Measurements from ENCODE around the gene KRTAP10-5. TPM values are rescaled to one million over a fixed set of nuclear protein-coding genes. Genes with fewer than 3 reads are reported as not detected.
A peak's percentile ranks its signal among the peaks of the same experiment; 100 is the strongest.

KRTAP10-5 gene
- total and polyA plus RNA-seq, 9 of the 15 experiments (the other 6 are each of a cell fraction or from before 2014, with no cell fraction given) = not detected

DNA sequence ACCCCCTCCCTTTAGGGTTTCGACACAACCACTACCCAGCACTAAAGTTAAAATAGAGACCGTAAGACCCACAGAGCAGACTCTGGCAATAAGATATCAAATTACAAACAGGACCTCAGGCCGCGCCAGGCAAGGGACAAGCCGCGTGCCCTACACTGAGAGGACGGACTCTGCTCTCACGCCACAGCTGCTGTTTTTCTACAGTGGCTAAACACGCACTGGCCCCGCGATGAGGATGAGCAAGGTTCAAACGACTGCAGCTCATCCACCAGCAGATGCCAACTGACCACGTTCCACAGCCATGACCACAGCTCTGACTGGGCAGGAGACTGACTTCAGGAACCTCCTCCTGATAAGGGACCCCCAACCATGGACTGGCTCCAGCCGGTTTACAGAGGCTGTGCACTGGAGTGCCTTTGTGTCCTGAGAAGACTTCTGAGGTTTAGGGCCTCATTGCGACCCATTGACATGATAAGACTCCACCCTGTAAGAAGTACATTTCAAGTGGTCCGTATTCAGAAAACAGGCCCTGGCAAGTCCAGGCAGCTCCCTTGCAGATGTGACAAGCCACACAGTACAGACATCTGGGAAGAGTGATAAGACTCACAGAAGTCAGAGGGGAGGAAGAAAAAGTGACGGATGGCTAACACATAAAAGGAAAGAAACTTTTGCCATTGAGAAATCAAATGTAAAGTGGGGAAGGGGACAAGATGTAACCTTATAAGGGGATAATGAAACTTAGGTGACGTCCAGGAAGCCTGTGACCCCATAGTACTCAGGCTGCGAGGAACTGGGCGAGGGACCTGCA, 13.4 kb upstream of the KRTAP10-5 start (continued):
- TF ChIP-seq, protein P1, sequence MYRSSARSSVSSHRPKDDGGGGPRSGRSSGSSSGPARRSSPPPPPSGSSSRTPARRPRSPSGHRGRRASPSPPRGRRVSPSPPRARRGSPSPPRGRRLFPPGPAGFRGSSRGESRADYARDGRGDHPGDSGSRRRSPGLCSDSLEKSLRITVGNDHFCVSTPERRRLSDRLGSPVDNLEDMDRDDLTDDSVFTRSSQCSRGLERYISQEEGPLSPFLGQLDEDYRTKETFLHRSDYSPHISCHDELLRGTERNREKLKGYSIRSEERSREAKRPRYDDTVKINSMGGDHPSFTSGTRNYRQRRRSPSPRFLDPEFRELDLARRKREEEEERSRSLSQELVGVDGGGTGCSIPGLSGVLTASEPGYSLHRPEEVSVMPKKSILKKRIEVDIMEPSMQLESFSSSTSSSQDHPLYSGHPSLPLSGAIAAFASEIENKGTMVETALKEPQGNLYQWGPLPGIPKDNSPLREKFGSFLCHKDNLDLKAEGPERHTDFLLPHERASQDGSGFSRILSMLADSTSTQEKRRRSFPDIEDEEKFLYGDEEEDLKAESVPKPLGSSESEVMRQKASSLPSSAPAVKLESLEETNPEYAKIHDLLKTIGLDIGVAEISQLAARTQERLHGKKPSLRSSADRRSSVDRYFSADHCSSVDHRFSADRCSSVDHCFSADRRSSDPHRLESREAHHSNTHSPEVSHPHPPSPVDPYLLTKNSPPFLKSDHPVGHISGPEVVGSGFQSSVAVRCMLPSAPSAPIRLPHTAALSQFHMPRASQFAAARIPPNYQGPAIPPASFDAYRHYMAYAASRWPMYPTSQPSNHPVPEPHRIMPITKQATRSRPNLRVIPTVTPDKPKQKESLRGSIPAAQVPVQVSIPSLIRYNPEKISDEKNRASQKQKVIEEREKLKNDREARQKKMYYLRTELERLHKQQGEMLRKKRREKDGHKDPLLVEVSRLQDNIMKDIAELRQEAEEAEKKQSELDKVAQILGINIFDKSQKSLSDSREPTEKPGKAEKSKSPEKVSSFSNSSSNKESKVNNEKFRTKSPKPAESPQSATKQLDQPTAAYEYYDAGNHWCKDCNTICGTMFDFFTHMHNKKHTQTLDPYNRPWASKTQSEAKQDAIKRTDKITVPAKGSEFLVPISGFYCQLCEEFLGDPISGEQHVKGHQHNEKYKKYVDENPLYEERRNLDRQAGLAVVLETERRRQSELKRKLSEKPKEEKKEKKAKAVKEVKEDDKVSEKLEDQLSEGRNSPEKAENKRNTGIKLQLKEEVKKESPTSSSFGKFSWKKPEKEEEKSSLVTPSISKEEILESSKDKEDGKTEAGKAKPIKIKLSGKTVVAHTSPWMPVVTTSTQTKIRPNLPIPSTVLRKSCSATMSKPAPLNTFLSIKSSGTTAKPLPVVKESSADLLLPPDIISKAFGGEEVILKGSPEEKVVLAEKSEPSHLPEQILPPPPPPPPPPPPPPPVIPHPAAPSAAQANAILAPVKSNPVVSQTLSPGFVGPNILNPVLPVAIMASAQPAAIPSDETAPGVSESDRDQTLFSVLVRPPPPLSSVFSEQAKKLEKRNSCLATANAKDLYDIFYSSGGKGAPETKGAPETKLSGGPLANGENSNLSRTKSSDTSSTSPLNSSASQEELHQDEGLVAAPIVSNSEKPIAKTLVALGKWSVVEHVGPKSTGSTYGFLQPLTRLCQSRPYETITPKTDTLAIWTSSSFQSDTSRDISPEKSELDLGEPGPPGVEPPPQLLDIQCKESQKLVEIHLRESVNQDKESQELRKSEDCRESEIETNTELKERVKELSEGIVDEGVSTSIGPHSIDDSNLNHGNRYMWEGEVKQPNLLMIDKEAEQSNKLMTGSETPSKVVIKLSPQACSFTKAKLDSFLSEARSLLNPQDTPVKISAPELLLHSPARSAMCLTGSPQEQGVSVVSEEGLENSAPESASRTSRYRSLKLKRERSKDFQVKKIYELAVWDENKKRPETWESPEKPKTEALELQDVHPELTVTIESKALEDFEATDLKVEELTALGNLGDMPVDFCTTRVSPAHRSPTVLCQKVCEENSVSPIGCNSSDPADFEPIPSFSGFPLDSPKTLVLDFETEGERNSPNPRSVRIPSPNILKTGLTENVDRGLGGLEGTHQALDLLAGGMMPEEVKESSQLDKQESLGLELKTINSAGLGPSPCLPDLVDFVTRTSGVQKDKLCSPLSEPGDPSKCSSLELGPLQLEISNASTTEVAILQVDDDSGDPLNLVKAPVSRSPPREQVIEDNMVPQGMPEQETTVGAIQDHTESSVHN (IDR thresholded peaks at IDR 0.05; ENCODE audit: borderline replicate concordance in 1 of 2, low read depth in 1 of 2) = peak in 1 of 2 experiments; percentile 44; a peak in 1 of 4 replicates
- TF ChIP-seq ETV1 (tag; conservative IDR thresholded peaks at IDR 0.05; ENCODE audit: low read depth) (no peak), JUNB (CRISPR knock-in tag; conservative IDR thresholded peaks at IDR 0.05) (no peak), BRD9 (IDR thresholded peaks at IDR 0.05; ENCODE audit: low read depth, partially characterized antibody) (no peak), SMARCE1 (IDR thresholded peaks at IDR 0.05) (peak; percentile 87), CXXC5 (CRISPR knock-in tag; IDR thresholded peaks at IDR 0.05) (peak; percentile 59; the same call in 1 of the 2 replicates), ATF1 (CRISPR knock-in tag; IDR thresholded peaks at IDR 0.05) (no peak), ATF1 (tag; IDR thresholded peaks at IDR 0.05) (peak; percentile 81), ZFX (CRISPR knock-in tag; IDR thresholded peaks at IDR 0.05) (0 out of 2 replicates have a peak, but pooled peaks have one; percentile 38), MAFK (IDR thresholded peaks at IDR 0.05; ENCODE audit: low read length) (no peak), MTA3 (IDR thresholded peaks at IDR 0.05; ENCODE audit: borderline replicate concordance) (peak; percentile 86)
- TF ChIP-seq, protein P2, sequence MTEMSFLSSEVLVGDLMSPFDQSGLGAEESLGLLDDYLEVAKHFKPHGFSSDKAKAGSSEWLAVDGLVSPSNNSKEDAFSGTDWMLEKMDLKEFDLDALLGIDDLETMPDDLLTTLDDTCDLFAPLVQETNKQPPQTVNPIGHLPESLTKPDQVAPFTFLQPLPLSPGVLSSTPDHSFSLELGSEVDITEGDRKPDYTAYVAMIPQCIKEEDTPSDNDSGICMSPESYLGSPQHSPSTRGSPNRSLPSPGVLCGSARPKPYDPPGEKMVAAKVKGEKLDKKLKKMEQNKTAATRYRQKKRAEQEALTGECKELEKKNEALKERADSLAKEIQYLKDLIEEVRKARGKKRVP (CRISPR knock-in tag; IDR thresholded peaks at IDR 0.05) = no peak
- TF ChIP-seq, protein P3, sequence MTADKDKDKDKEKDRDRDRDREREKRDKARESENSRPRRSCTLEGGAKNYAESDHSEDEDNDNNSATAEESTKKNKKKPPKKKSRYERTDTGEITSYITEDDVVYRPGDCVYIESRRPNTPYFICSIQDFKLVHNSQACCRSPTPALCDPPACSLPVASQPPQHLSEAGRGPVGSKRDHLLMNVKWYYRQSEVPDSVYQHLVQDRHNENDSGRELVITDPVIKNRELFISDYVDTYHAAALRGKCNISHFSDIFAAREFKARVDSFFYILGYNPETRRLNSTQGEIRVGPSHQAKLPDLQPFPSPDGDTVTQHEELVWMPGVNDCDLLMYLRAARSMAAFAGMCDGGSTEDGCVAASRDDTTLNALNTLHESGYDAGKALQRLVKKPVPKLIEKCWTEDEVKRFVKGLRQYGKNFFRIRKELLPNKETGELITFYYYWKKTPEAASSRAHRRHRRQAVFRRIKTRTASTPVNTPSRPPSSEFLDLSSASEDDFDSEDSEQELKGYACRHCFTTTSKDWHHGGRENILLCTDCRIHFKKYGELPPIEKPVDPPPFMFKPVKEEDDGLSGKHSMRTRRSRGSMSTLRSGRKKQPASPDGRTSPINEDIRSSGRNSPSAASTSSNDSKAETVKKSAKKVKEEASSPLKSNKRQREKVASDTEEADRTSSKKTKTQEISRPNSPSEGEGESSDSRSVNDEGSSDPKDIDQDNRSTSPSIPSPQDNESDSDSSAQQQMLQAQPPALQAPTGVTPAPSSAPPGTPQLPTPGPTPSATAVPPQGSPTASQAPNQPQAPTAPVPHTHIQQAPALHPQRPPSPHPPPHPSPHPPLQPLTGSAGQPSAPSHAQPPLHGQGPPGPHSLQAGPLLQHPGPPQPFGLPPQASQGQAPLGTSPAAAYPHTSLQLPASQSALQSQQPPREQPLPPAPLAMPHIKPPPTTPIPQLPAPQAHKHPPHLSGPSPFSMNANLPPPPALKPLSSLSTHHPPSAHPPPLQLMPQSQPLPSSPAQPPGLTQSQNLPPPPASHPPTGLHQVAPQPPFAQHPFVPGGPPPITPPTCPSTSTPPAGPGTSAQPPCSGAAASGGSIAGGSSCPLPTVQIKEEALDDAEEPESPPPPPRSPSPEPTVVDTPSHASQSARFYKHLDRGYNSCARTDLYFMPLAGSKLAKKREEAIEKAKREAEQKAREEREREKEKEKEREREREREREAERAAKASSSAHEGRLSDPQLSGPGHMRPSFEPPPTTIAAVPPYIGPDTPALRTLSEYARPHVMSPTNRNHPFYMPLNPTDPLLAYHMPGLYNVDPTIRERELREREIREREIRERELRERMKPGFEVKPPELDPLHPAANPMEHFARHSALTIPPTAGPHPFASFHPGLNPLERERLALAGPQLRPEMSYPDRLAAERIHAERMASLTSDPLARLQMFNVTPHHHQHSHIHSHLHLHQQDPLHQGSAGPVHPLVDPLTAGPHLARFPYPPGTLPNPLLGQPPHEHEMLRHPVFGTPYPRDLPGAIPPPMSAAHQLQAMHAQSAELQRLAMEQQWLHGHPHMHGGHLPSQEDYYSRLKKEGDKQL (CRISPR knock-in tag; IDR thresholded peaks at IDR 0.05; ENCODE audit: borderline replicate concordance) = 0 out of 2 replicates have a peak, but pooled peaks have one; percentile 22
